Measurements from ENCODE around the gene ZFP1. TPM values are rescaled to one million over a fixed set of nuclear protein-coding genes. Genes with fewer than 3 reads are reported as not detected.

The ZFP1 gene
- total RNA-seq, 6 donors from 2014 or later = 4.2 to 10.8 (median 7.0) TPM

GRCh38 chr16:75216576-75216975 is 68.3 kb downstream of the ZFP1 start:
- H3K4me1 ChIP-seq = peaks cover 0 to 10% (median 0%) of the 10 kb centered on the region in 4 donors
- ATAC-seq (ENCODE audit: low FRiP score in 2 of 2) (no peak), DNase-seq (no peak)
- no peaks in the 10 kb centered on the region for H3K9me3 ChIP-seq
- WGBS, 2 donors = 88 to 94% methylated on average over 7 of the region's 7 CpGs
- H3K4me3 ChIP-seq = no peak overlapping the region
- TF ChIP-seq POLR2A (IDR thresholded peaks at IDR 0.05) = no peak
- TF ChIP-seq CTCF (IDR thresholded peaks at IDR 0.05) = no peak
- no peak for TF ChIP-seq POLR2AphosphoS5 (IDR thresholded peaks at IDR 0.05)
- TF ChIP-seq EP300 (IDR thresholded peaks at IDR 0.05) = no peak
- H3K27me3 ChIP-seq = no peaks in the 10 kb centered on the region
- no peaks in the 10 kb centered on the region for H3K36me3 ChIP-seq
- H3K27ac ChIP-seq = no peak overlapping the region

- no peak for ATAC-seq (ENCODE audit: low FRiP score in 2 of 2)
- Histone ChIP-seq H3K9me3 (no peaks in the 10 kb centered on the region), H3K27me3 (no peaks in the 10 kb centered on the region), H3K27ac (no peak overlapping the region), H3K36me3 (no peaks in the 10 kb centered on the region), H3K4me3 (no peak overlapping the region), H3K4me1 (peaks cover 0 to 10% (median 0%) of the 10 kb centered on the region in 4 donors)
- no peak for TF ChIP-seq EP300 (IDR thresholded peaks at IDR 0.05)
- no peak for TF ChIP-seq POLR2AphosphoS5 (IDR thresholded peaks at IDR 0.05)
- TF ChIP-seq POLR2A (IDR thresholded peaks at IDR 0.05) = no peak
- TF ChIP-seq CTCF (IDR thresholded peaks at IDR 0.05) = no peak
- no peak for DNase-seq
- 89 to 96% methylated on average over 11 of the region's 11 CpGs for WGBS, 2 donors
These were observed 69.1 kb downstream of the ZFP1 start for GRCh38 chr16:75217389-75217851.

- no peak for TF ChIP-seq CTCF (IDR thresholded peaks at IDR 0.05)
- no peak for TF ChIP-seq POLR2AphosphoS5 (IDR thresholded peaks at IDR 0.05)
- TF ChIP-seq POLR2A (IDR thresholded peaks at IDR 0.05) = no peak
- TF ChIP-seq EP300 (IDR thresholded peaks at IDR 0.05) = no peak
- ATAC-seq (ENCODE audit: low FRiP score in 2 of 2) = no peak
- Histone ChIP-seq H3K4me3 (no peak within 1 kb of the TSS), H3K36me3 (no peaks in the 10 kb centered on the region), H3K27ac (no peak within 1 kb of the TSS), H3K4me1 (peaks cover 0 to 10% (median 0%) of the 10 kb centered on the region in 4 donors), H3K9me3 (no peaks in the 10 kb centered on the region), H3K27me3 (no peaks in the 10 kb centered on the region)
- peak in 1 of 2 donors; percentile 60 for DNase-seq
- WGBS, 2 donors = 82 to 95% methylated on average over 6 to 13 of the region's 19 CpGs
These were observed 70.1 kb downstream of the ZFP1 start, which contains the start of gene CTRB1 for GRCh38 chr16:75218256-75219076. CTRB1 (plus strand) TSS chr16:75218988; CDS start chr16:75219008, 20 bp downstream.

- no peaks in the 10 kb centered on the region for H3K9me3 ChIP-seq
- ATAC-seq (ENCODE audit: low FRiP score in 2 of 2) (no peak), DNase-seq (no peak)
- H3K27me3 ChIP-seq = no peaks in the 10 kb centered on the region
- H3K36me3 ChIP-seq = no peaks in the 10 kb centered on the region
- H3K4me3 ChIP-seq = no peak overlapping the region
- H3K27ac ChIP-seq = no peak overlapping the region
- H3K4me1 ChIP-seq = peaks cover 0 to 10% (median 0%) of the 10 kb centered on the region in 4 donors
- 68% methylated on average over 2 to 3 of the region's 4 CpGs for WGBS, 2 donors
- no peak for TF ChIP-seq EP300 (IDR thresholded peaks at IDR 0.05)
These were observed 70.8 kb downstream of the ZFP1 start for GRCh38 chr16:75219088-75219487.

GRCh38 chr16:75219838-75220237 is 71.5 kb downstream of the ZFP1 start:
- no peaks in the 10 kb centered on the region for H3K36me3 ChIP-seq
- TF ChIP-seq CTCF (IDR thresholded peaks at IDR 0.05) = no peak
- TF ChIP-seq POLR2AphosphoS5 (IDR thresholded peaks at IDR 0.05) = no peak
- TF ChIP-seq EP300 (IDR thresholded peaks at IDR 0.05) = no peak
- no peak for TF ChIP-seq POLR2A (IDR thresholded peaks at IDR 0.05)
- H3K27ac ChIP-seq = no peak overlapping the region
- no peak overlapping the region for H3K4me3 ChIP-seq
- H3K4me1 ChIP-seq = peaks cover 0 to 10% (median 0%) of the 10 kb centered on the region in 4 donors
- no peak for DNase-seq
- no peaks in the 10 kb centered on the region for H3K9me3 ChIP-seq
- no peaks in the 10 kb centered on the region for H3K27me3 ChIP-seq
- ATAC-seq (ENCODE audit: low FRiP score in 2 of 2) = no peak
- 47 to 59% methylated on average over 5 of the region's 5 CpGs for WGBS, 2 donors

Other genes with a start within 250 kb of the ZFP1 start
- gene WDR59, start 163.4 kb upstream of the ZFP1 start, total RNA-seq = 100 to 1,000 TPM in 1 of 6 donors, 10 to 100 TPM in 5; 16.0 to 138 (median 37.5) TPM
- gene ZNRF1, start 149.5 kb upstream of the ZFP1 start, total RNA-seq = 10 to 100 TPM; 18.5 to 40.0 (median 27.1) TPM
- gene LDHD, start 31.7 kb upstream of the ZFP1 start, total RNA-seq = 10 to 100 TPM in 5 of 6 donors, 1 to 10 TPM in 1; 7.8 to 35.6 (median 16.8) TPM
- gene CTRB2, start 58.6 kb downstream of the ZFP1 start, total RNA-seq = 10 to 100 TPM in 1 of 6 donors, 1 to 10 TPM in 1, not detected in 4; 9.8 to 15.9 TPM
- gene CTRB1, start 70.5 kb downstream of the ZFP1 start, total RNA-seq = 10 to 100 TPM in 1 of 6 donors, 1 to 10 TPM in 1, not detected in 4; 5.1 to 11.3 TPM
- 10 to 100 TPM; 32.9 to 87.2 (median 61.7) TPM for gene BCAR1, start 103.1 kb downstream of the ZFP1 start, total RNA-seq

Data from upper lobe of left lung (tissue), 6 donors.